OCI-LY1 (cell line): ENCODE measurements around the gene ZBTB22.
"Not testable (repeated sequence)": the region's sequence is repeated elsewhere in the genome, so short reads cannot be mapped to it uniquely, and the experiment has no call there.

Experiments
- H2AFZ ChIP-seq: fragments of 200-600 bp; sonication (generic), shearing (Covaris generic); 2 replicates; pipeline ENCODE4 v1.6.0; 2014; ENCODE audit warnings: antibody characterized with exemption, mild to moderate bottlenecking, low read length
- H3F3A ChIP-seq: fragments of 200-600 bp; sonication (generic), shearing (Covaris generic); 2 replicates; pipeline ENCODE4 v1.6.0; 2014; ENCODE audit warnings: mild to moderate bottlenecking, antibody characterized with exemption, low read length, moderate library complexity; ENCODE audit not compliant: insufficient read depth
- H3K27ac ChIP-seq: fragments of 200-600 bp; sonication (generic); 2 replicates; pipeline ENCODE4 v1.5.1; 2014; ENCODE audit warnings: low read length, mixed run types, mild to moderate bottlenecking, low read depth; ENCODE audit not compliant: poor library complexity, severe bottlenecking
- H3K27me3 ChIP-seq: fragments of 200-600 bp; sonication (generic); 2 replicates; pipeline ENCODE4 v1.6.0; 2014; ENCODE audit warnings: antibody characterized with exemption, mild to moderate bottlenecking, low read length, moderate library complexity; ENCODE audit not compliant: insufficient read depth
- H3K36me3 ChIP-seq: fragments of 200-600 bp; sonication (generic); 2 replicates; pipeline ENCODE4 v1.6.1; 2014; ENCODE audit warnings: mild to moderate bottlenecking, antibody characterized with exemption, low read length, moderate library complexity, mixed read lengths; ENCODE audit not compliant: insufficient read depth
- H3K4me1 ChIP-seq: fragments of 200-600 bp; sonication (generic); 2 replicates; pipeline ENCODE4 v1.5.1; 2014; ENCODE audit warnings: mild to moderate bottlenecking, low read length, moderate library complexity; ENCODE audit not compliant: insufficient read depth, severe bottlenecking
- H3K4me2 ChIP-seq: fragments of 200-600 bp; sonication (generic), shearing (Covaris generic); 2 replicates; pipeline ENCODE4 v1.6.1; 2014; ENCODE audit warnings: low read length
- H3K4me3 ChIP-seq: fragments of 200-600 bp; sonication (generic); 2 replicates; pipeline ENCODE4 v1.5.1; 2014; ENCODE audit warnings: low read length, low read depth, mild to moderate bottlenecking, mixed read lengths; ENCODE audit not compliant: poor library complexity, severe bottlenecking
- H3K79me2 ChIP-seq: fragments of 200-600 bp; shearing (Covaris generic); 2 replicates; pipeline ENCODE4 v1.6.1; 2016; ENCODE audit warnings: mixed run types, low read length, mixed read lengths; ENCODE audit not compliant: insufficient read depth
- H3K9ac ChIP-seq: fragments of 200-600 bp; sonication (generic), shearing (Covaris generic); 2 replicates; pipeline ENCODE4 v1.6.1; 2014; ENCODE audit warnings: mild to moderate bottlenecking, low read length, mixed read lengths
- H3K9me2 ChIP-seq: fragments of 200-600 bp; sonication (generic), shearing (Covaris generic); 2 replicates; pipeline ENCODE4 v1.6.1; 2014; ENCODE audit warnings: low read depth, mild to moderate bottlenecking, low read length, mixed read lengths
- H3K9me3 ChIP-seq: fragments of 200-600 bp; shearing (Covaris generic); 2 replicates; pipeline ENCODE4 v1.6.1; 2014; ENCODE audit warnings: low read length, mixed read lengths
- H4K20me1 ChIP-seq: fragments of 200-600 bp; sonication (generic), shearing (Covaris generic); 2 replicates; pipeline ENCODE4 v1.6.0; 2016; ENCODE audit warnings: mild to moderate bottlenecking, low read length; ENCODE audit not compliant: insufficient read depth
- EZH2 ChIP-seq: fragments of 200-600 bp; sonication (generic), shearing (Covaris generic); IDR thresholded peaks from 2 replicates; pipeline ENCODE4 v1.8.0; 2017; ENCODE audit warnings: borderline replicate concordance, mixed run types, mild to moderate bottlenecking, antibody characterized with exemption, low read length, moderate library complexity, mixed read lengths
- TF ChIP-seq, protein P1 (sequence below): fragments of 200-600 bp; sonication (generic), shearing (Covaris generic); IDR thresholded peaks from 2 replicates; pipeline ENCODE4 v1.5.1; 2017; ENCODE audit warnings: mild to moderate bottlenecking, antibody characterized with exemption, low read length, moderate library complexity, mixed read lengths

Gene ZBTB22

DNA sequence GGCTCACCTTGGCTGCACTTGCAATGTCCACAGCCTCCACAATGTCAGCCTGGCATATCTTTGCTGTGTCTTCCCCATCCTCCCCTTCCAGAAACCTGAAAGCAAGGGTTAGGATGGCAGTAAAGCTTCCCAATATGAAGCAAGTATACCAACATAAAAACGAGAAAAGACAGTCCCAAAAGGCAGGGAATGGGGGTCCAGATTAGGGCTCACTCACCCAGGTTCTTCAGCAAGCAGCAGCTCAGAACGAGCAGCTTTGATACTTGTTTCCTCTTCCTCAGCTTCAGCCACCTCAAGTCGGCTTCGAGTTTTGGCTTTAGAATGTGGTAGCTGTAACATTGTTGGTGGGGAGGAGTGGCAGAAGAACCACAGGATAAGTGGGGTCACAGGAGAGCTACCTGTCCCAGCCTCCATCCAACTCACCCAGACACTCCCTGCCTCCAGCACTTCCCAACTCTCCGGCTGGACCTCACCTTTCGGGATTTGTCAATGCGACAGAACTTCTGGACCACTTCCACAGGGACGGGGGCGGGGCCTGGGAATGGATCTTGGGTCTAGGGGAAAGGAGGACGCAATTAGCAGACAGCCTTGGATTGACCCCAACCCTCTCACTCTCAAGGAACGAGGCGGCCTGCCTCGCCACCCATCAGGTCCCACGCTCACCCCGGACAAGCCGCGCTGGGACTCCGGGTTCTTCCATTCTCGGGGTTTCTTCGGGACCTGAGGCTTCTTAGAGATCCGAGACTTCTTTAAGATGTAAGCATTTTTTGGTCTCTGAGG lies 29.2 kb downstream of the ZBTB22 start:
- H2AFZ ChIP-seq = no peak overlapping the region
- peak overlapping the region; percentile 98 for H3K4me3 ChIP-seq
- H3K9ac ChIP-seq = peak overlapping the region; percentile 95
- H3K4me2 ChIP-seq = peak overlapping the region; percentile 89
- no peaks in the 10 kb centered on the region for H3K9me3 ChIP-seq
- H3K9me2 ChIP-seq = no peaks in the 10 kb centered on the region
- H3K79me2 ChIP-seq = peaks cover 17% of the 10 kb centered on the region
- H3K27ac ChIP-seq = no peak overlapping the region
- peaks cover 24% of the 10 kb centered on the region for H3K4me1 ChIP-seq
- TF ChIP-seq EZH2 = no peak
- TF ChIP-seq, protein P1, sequence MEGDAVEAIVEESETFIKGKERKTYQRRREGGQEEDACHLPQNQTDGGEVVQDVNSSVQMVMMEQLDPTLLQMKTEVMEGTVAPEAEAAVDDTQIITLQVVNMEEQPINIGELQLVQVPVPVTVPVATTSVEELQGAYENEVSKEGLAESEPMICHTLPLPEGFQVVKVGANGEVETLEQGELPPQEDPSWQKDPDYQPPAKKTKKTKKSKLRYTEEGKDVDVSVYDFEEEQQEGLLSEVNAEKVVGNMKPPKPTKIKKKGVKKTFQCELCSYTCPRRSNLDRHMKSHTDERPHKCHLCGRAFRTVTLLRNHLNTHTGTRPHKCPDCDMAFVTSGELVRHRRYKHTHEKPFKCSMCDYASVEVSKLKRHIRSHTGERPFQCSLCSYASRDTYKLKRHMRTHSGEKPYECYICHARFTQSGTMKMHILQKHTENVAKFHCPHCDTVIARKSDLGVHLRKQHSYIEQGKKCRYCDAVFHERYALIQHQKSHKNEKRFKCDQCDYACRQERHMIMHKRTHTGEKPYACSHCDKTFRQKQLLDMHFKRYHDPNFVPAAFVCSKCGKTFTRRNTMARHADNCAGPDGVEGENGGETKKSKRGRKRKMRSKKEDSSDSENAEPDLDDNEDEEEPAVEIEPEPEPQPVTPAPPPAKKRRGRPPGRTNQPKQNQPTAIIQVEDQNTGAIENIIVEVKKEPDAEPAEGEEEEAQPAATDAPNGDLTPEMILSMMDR = no peak
- H4K20me1 ChIP-seq = no peaks in the 10 kb centered on the region
- H3K36me3 ChIP-seq = peaks cover 64% of the 10 kb centered on the region
- H3F3A ChIP-seq = no peaks in the 10 kb centered on the region; the same call in 1 of the 2 replicates
- no peaks in the 10 kb centered on the region for H3K27me3 ChIP-seq

DNA sequence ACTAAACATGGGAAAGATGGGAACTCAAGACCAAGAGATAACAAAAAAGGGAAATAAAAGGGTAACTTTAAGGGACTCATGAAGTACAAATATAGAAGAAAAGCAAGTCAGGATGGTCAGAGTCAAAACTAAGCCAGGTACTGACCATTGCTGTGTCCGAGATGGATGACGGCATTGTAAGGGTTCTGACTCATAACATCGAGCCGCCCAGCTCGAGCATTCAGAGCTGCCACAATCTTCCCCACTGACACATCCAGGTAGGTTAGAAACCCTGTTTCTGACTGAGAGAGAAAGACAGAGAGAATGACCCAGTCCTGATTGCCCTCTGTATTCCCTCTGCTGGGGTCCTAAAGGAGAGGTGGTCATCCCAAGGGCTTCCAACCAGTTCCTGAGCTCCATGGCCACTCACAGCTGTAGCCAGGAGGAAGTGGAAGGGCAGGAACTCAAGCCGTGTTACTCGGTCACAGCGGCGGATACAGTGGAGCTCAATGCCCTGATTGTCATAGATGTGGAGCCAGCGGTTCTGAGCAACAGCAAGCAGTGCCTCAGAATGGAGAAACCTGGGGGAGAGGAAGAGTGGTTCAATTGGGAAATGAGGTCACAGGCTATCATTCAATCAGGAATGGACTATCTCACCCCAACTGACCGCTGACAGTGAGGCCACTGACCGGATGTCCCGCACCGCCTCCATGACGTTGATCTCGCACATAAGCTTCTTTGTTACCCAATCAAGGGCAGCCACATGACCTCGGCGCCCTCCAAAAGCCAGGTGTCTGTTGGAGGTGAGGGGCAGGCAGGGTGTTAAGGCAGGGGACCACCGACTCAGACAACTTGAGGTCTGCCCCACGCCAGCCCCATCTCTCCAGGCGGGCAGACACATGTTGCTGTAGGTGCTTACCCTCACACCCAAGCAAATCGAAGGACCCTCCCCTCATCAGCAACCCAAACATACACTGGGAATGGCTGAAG lies 30.3 kb downstream of the ZBTB22 start:
- Histone ChIP-seq H4K20me1 (no peaks in the 10 kb centered on the region), H3K4me1 (peaks cover 24% of the 10 kb centered on the region), H3F3A (no peaks in the 10 kb centered on the region; the same call in 1 of the 2 replicates), H3K9me3 (no peaks in the 10 kb centered on the region), H3K36me3 (peaks cover 63% of the 10 kb centered on the region), H3K79me2 (peaks cover 17% of the 10 kb centered on the region), H3K27me3 (no peaks in the 10 kb centered on the region), H3K9me2 (no peaks in the 10 kb centered on the region), H3K4me2 (no peak overlapping the region), H2AFZ (no peak overlapping the region), H3K4me3 (no peak overlapping the region), H3K27ac (no peak overlapping the region), H3K9ac (no peak overlapping the region; the same call in 1 of the 2 replicates)
- TF ChIP-seq, protein P1 = no peak
- no peak for TF ChIP-seq EZH2

DNA sequence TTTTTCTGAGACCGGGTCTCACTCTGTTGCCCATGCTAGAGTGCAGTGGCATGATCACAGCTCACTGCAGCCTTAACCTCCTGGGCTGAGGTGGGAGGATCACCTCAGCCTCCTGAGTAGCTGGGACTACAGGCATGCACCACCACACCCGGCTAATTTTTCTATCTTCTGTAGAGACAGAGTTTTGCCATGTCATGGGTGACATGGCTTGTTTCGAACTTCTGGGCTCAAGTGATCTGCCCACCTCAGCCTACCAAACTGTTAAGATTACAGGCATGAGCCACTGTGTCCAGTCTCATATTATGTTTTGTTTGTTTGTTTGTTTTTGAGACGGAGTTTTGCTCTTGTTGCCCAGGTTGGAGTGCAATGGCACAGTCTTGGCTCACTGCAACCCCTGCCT lies 32.3 kb downstream of the ZBTB22 start:
- H3K9me2 ChIP-seq, H3F3A ChIP-seq, H3K27ac ChIP-seq, H2AFZ ChIP-seq, H3K9ac ChIP-seq, H3K27me3 ChIP-seq, H3K9me3 ChIP-seq, H3K4me3 ChIP-seq, H3K4me2 ChIP-seq, H4K20me1 ChIP-seq: not testable (repeated sequence)
- Histone ChIP-seq H3K79me2 (peaks cover 12% of the 10 kb centered on the region), H3K4me1 (peaks cover 14% of the 10 kb centered on the region), H3K36me3 (peaks cover 59% of the 10 kb centered on the region)
